ENCODE data around the gene MAPT. TPM values are rescaled to one million over a fixed set of nuclear protein-coding genes. Genes with fewer than 3 reads are reported as not detected.

The MAPT gene
- total RNA-seq, 1 experiment from 2014 or later, result 3.6 TPM

- Histone ChIP-seq H3K9ac (ENCODE audit: low read length) (no peak overlapping the region), H3K9me2 (replicated peaks; ENCODE audit: low read length) (no peaks in the 10 kb centered on the region), H3K27me3 (ENCODE audit: low read length) (0 out of 2 replicates have a peak, but pooled peaks cover 12% of the 10 kb centered on the region), H3K4me3 (ENCODE audit: low read length) (no peak overlapping the region), H3F3A (ENCODE audit: low read length, unreplicated experiment) (no peaks in the 10 kb centered on the region), H2AFZ (ENCODE audit: low read length) (no peak overlapping the region), H3K9me3 (ENCODE audit: low read length) (no peaks in the 10 kb centered on the region), H3K79me2 (ENCODE audit: low read length) (no peaks in the 10 kb centered on the region), H3K4me1 (ENCODE audit: insufficient read depth, low read length) (no peaks in the 10 kb centered on the region), H3K4me2 (ENCODE audit: low read length) (no peak overlapping the region), H4K20me1 (ENCODE audit: low read length) (no peaks in the 10 kb centered on the region), H3K27ac (ENCODE audit: low read length) (no peak overlapping the region), H3K36me3 (ENCODE audit: low read depth, low read length) (no peaks in the 10 kb centered on the region)
- ATAC-seq, result no peak
- no TSS peak for BruUV-seq (replicated peaks)
- no peak for TF ChIP-seq EZH2phosphoT487 (IDR thresholded peaks at IDR 0.05; ENCODE audit: borderline replicate concordance, low read length)
- TF ChIP-seq EZH2 (IDR thresholded peaks at IDR 0.05; ENCODE audit: low read length, unreplicated experiment), result no peak
- TF ChIP-seq CTCF (conservative IDR thresholded peaks at IDR 0.05; ENCODE audit: low read depth, low read length), result no peak
- intact Hi-C loops (cut with micrococcal nuclease), result no loop called here
- DNase-seq, result no peak
- ChIA-PET POLR2A (ENCODE audit: unreplicated experiment) (no interaction called here), CTCF (no interaction called here)
Measured at GRCh38 chr17:45907750-45908395, 13.5 kb downstream of the MAPT start.

- no peak for DNase-seq
- Histone ChIP-seq H4K20me1 (ENCODE audit: low read length) (no peaks in the 10 kb centered on the region), H3K27ac (ENCODE audit: low read length) (no peak overlapping the region), H3K79me2 (ENCODE audit: low read length) (no peaks in the 10 kb centered on the region), H3K36me3 (ENCODE audit: low read depth, low read length) (no peaks in the 10 kb centered on the region), H3K9me2 (replicated peaks; ENCODE audit: low read length) (no peaks in the 10 kb centered on the region), H3K27me3 (ENCODE audit: low read length) (0 out of 2 replicates have a peak, but pooled peaks cover 12% of the 10 kb centered on the region), H3K9ac (ENCODE audit: low read length) (no peak overlapping the region), H3K4me1 (ENCODE audit: insufficient read depth, low read length) (no peaks in the 10 kb centered on the region), H3K4me3 (ENCODE audit: low read length) (no peak overlapping the region), H3K9me3 (ENCODE audit: low read length) (no peaks in the 10 kb centered on the region), H3K4me2 (ENCODE audit: low read length) (no peak overlapping the region), H3F3A (ENCODE audit: low read length, unreplicated experiment) (no peaks in the 10 kb centered on the region), H2AFZ (ENCODE audit: low read length) (no peak overlapping the region)
- ChIA-PET CTCF (no interaction called here), POLR2A (ENCODE audit: unreplicated experiment) (no interaction called here)
- intact Hi-C loops (cut with micrococcal nuclease), result no loop called here
- no peak for ATAC-seq
- BruUV-seq (replicated peaks), result no TSS peak
- TF ChIP-seq EZH2 (IDR thresholded peaks at IDR 0.05; ENCODE audit: low read length, unreplicated experiment) (no peak), EZH2phosphoT487 (IDR thresholded peaks at IDR 0.05; ENCODE audit: borderline replicate concordance, low read length) (no peak), CTCF (conservative IDR thresholded peaks at IDR 0.05; ENCODE audit: low read depth, low read length) (no peak)
Measured at GRCh38 chr17:45908460-45908859, 14.1 kb downstream of the MAPT start.

- Histone ChIP-seq H3K79me2 (ENCODE audit: low read length) (no peaks in the 10 kb centered on the region), H2AFZ (ENCODE audit: low read length) (no peak overlapping the region), H3K9me2 (replicated peaks; ENCODE audit: low read length) (no peaks in the 10 kb centered on the region), H3K27me3 (ENCODE audit: low read length) (0 out of 2 replicates have a peak, but pooled peaks cover 12% of the 10 kb centered on the region), H3K4me2 (ENCODE audit: low read length) (no peak overlapping the region), H3K27ac (ENCODE audit: low read length) (no peak overlapping the region), H4K20me1 (ENCODE audit: low read length) (no peaks in the 10 kb centered on the region), H3K36me3 (ENCODE audit: low read depth, low read length) (no peaks in the 10 kb centered on the region), H3K9me3 (ENCODE audit: low read length) (no peaks in the 10 kb centered on the region), H3F3A (ENCODE audit: low read length, unreplicated experiment) (no peaks in the 10 kb centered on the region), H3K9ac (ENCODE audit: low read length) (no peak overlapping the region), H3K4me3 (ENCODE audit: low read length) (no peak overlapping the region), H3K4me1 (ENCODE audit: insufficient read depth, low read length) (no peaks in the 10 kb centered on the region)
- ChIA-PET CTCF (no interaction called here), POLR2A (ENCODE audit: unreplicated experiment) (no interaction called here)
- no peak for DNase-seq
- no TSS peak for BruUV-seq (replicated peaks)
- intact Hi-C loops (cut with micrococcal nuclease), result no loop called here
- no peak for ATAC-seq
- no peak for TF ChIP-seq CTCF (conservative IDR thresholded peaks at IDR 0.05; ENCODE audit: low read depth, low read length)
- no peak for TF ChIP-seq EZH2 (IDR thresholded peaks at IDR 0.05; ENCODE audit: low read length, unreplicated experiment)
- no peak for TF ChIP-seq EZH2phosphoT487 (IDR thresholded peaks at IDR 0.05; ENCODE audit: borderline replicate concordance, low read length)
Measured at GRCh38 chr17:45908935-45909334, 14.6 kb downstream of the MAPT start.

Measured in PC-3 (cell line).